ENCODE measurements around the gene BST2. TPM values are rescaled to one million over a fixed set of nuclear protein-coding genes. Genes with fewer than 3 reads are reported as not detected.

The BST2 gene
- total and polyA plus RNA-seq, 10 of the 15 experiments (the other 5 are each of a cell fraction or from before 2014, with no cell fraction given): 16.6 to 372 (median 264) TPM

DNA sequence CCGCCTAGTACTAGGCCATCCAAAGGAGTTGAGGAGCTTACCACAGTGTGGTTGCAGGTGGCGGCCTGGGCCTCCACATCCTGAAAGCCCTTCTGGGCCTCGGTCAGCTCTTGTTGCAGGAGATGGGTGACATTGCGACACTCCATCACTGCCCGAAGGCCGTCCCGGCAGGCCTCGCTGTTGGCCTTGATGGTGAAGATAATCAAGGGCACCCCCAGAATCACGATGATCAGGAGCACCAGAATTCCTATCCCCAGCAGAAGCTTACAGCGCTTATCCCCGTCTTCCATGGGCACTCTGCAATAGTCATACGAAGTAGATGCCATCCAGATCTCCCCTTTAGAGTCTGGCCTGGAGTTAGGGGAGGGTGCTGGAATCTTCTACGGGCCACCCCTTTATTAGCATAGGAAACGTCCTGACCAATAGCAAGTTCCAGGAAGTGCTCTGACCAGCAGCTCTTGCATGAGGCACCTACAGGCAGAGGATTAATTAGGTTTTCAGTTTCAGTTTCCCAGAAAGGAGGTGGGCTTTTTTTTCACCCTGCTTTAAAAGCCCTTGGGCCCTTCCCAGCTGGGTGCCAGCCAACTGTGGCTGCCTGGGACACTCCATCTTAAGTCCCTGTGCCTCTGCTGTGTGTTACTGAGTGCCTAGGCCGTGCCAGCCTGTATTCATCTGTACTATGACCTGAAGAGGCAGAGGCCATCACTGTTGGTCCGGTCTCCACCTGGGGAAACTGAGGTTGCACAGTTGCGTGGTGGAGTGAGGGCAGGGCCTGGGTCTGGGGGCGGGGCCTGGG lies at the start of gene BST2 (continued):
- TF ChIP-seq, protein P1, sequence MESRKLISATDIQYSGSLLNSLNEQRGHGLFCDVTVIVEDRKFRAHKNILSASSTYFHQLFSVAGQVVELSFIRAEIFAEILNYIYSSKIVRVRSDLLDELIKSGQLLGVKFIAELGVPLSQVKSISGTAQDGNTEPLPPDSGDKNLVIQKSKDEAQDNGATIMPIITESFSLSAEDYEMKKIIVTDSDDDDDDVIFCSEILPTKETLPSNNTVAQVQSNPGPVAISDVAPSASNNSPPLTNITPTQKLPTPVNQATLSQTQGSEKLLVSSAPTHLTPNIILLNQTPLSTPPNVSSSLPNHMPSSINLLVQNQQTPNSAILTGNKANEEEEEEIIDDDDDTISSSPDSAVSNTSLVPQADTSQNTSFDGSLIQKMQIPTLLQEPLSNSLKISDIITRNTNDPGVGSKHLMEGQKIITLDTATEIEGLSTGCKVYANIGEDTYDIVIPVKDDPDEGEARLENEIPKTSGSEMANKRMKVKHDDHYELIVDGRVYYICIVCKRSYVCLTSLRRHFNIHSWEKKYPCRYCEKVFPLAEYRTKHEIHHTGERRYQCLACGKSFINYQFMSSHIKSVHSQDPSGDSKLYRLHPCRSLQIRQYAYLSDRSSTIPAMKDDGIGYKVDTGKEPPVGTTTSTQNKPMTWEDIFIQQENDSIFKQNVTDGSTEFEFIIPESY (IDR thresholded peaks at IDR 0.05): no peak
- TF ChIP-seq SIN3A (IDR thresholded peaks at IDR 0.05; ENCODE audit: low read depth, low read length): peak; percentile 24; the same call in 1 of the 2 replicates
- TF ChIP-seq, protein P2, sequence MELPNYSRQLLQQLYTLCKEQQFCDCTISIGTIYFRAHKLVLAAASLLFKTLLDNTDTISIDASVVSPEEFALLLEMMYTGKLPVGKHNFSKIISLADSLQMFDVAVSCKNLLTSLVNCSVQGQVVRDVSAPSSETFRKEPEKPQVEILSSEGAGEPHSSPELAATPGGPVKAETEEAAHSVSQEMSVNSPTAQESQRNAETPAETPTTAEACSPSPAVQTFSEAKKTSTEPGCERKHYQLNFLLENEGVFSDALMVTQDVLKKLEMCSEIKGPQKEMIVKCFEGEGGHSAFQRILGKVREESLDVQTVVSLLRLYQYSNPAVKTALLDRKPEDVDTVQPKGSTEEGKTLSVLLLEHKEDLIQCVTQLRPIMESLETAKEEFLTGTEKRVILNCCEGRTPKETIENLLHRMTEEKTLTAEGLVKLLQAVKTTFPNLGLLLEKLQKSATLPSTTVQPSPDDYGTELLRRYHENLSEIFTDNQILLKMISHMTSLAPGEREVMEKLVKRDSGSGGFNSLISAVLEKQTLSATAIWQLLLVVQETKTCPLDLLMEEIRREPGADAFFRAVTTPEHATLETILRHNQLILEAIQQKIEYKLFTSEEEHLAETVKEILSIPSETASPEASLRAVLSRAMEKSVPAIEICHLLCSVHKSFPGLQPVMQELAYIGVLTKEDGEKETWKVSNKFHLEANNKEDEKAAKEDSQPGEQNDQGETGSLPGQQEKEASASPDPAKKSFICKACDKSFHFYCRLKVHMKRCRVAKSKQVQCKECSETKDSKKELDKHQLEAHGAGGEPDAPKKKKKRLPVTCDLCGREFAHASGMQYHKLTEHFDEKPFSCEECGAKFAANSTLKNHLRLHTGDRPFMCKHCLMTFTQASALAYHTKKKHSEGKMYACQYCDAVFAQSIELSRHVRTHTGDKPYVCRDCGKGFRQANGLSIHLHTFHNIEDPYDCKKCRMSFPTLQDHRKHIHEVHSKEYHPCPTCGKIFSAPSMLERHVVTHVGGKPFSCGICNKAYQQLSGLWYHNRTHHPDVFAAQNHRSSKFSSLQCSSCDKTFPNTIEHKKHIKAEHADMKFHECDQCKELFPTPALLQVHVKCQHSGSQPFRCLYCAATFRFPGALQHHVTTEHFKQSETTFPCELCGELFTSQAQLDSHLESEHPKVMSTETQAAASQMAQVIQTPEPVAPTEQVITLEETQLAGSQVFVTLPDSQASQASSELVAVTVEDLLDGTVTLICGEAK (IDR thresholded peaks at IDR 0.05; ENCODE audit: borderline replicate concordance): peak; percentile 18; the same call in 1 of the 2 replicates
- TF ChIP-seq FOS (IDR thresholded peaks at IDR 0.05; ENCODE audit: borderline replicate concordance, extremely low read depth, insufficient read length): no peak
- TF ChIP-seq RB1 (IDR thresholded peaks at IDR 0.05; ENCODE audit: borderline replicate concordance): peak; percentile 16; the same call in 1 of the 2 replicates
- no peak; the same call in 1 of the 2 replicates for TF ChIP-seq BCL11A (IDR thresholded peaks at IDR 0.05; ENCODE audit: low read depth, low read length)
- peak; percentile 39; the same call in 1 of the 3 replicates for TF ChIP-seq POU2F2 (IDR thresholded peaks at IDR 0.05; ENCODE audit: borderline replicate concordance, low read depth, low read length)
- TF ChIP-seq MXI1 (IDR thresholded peaks at IDR 0.05; ENCODE audit: low read depth, low read length): peak; percentile 70; the same call in 1 of the 2 replicates
- peak; percentile 36; the same call in 1 of the 2 replicates for TF ChIP-seq YY1 (IDR thresholded peaks at IDR 0.05; ENCODE audit: low read depth, low read length)
- 0 out of 2 replicates have a peak, but pooled peaks have one; percentile 14 for TF ChIP-seq STAT1 (conservative IDR thresholded peaks at IDR 0.05)
- TF ChIP-seq CHD1 (IDR thresholded peaks at IDR 0.05; ENCODE audit: low read depth, low read length): no peak
- TF ChIP-seq SRF (IDR thresholded peaks at IDR 0.05; ENCODE audit: low read depth in 2 of 2, low read length in 2 of 2): no peak
- TF ChIP-seq, protein P3, sequence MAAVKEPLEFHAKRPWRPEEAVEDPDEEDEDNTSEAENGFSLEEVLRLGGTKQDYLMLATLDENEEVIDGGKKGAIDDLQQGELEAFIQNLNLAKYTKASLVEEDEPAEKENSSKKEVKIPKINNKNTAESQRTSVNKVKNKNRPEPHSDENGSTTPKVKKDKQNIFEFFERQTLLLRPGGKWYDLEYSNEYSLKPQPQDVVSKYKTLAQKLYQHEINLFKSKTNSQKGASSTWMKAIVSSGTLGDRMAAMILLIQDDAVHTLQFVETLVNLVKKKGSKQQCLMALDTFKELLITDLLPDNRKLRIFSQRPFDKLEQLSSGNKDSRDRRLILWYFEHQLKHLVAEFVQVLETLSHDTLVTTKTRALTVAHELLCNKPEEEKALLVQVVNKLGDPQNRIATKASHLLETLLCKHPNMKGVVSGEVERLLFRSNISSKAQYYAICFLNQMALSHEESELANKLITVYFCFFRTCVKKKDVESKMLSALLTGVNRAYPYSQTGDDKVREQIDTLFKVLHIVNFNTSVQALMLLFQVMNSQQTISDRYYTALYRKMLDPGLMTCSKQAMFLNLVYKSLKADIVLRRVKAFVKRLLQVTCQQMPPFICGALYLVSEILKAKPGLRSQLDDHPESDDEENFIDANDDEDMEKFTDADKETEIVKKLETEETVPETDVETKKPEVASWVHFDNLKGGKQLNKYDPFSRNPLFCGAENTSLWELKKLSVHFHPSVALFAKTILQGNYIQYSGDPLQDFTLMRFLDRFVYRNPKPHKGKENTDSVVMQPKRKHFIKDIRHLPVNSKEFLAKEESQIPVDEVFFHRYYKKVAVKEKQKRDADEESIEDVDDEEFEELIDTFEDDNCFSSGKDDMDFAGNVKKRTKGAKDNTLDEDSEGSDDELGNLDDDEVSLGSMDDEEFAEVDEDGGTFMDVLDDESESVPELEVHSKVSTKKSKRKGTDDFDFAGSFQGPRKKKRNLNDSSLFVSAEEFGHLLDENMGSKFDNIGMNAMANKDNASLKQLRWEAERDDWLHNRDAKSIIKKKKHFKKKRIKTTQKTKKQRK (IDR thresholded peaks at IDR 0.05; ENCODE audit: low read depth, low read length): no peak
- TF ChIP-seq, protein P4, sequence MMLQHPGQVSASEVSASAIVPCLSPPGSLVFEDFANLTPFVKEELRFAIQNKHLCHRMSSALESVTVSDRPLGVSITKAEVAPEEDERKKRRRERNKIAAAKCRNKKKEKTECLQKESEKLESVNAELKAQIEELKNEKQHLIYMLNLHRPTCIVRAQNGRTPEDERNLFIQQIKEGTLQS (IDR thresholded peaks at IDR 0.05; ENCODE audit: borderline replicate concordance, extremely low read depth, low read depth, low read length): no peak
- peak; percentile 58 for TF ChIP-seq IKZF1 (conservative IDR thresholded peaks at IDR 0.05)
- TF ChIP-seq TCF12 (IDR thresholded peaks at IDR 0.05; ENCODE audit: low read depth, low read length): 0 out of 2 replicates have a peak, but pooled peaks have one; percentile 10
- no peak for TF ChIP-seq NRF1 (conservative IDR thresholded peaks at IDR 0.05; ENCODE audit: low read depth, low read length)
- no peak for TF ChIP-seq MEF2A (IDR thresholded peaks at IDR 0.05; ENCODE audit: insufficient read depth, low read depth, low read length)
- TF ChIP-seq ZNF384 (IDR thresholded peaks at IDR 0.05; ENCODE audit: borderline replicate concordance, low read depth, low read length): peak; percentile 64
- no peak; the same call in none of the 2 replicates for TF ChIP-seq GATAD2B (conservative IDR thresholded peaks at IDR 0.05; ENCODE audit: low read depth)
